Keratinocyte (primary cell): ENCODE results near the gene DACT1.

Experiments used
- CTCF ChIP-seq, 3 experiments: IDR thresholded peaks in 1 of 3; conservative IDR thresholded peaks in 1 of 3; optimal IDR thresholded peaks in 1 of 3; 2 replicates in 2 of 3; 3 replicates in 1 of 3; pipeline versions ENCODE3 to v1.5.1; 2011; ENCODE audit warnings: low read length in 3 of 3, mild to moderate bottlenecking in 3 of 3, moderate library complexity in 2 of 3, control low read depth in 1 of 3, inconsistent platforms in 1 of 3; ENCODE audit not compliant: insufficient read depth in 2 of 3; ENCODE audit errors: extremely low read depth in 1 of 3
- EZH2 ChIP-seq: IDR thresholded peaks from one replicate; pipeline ENCODE4 v1.6.1; 2012; ENCODE audit warnings: inconsistent platforms, mild to moderate bottlenecking, low read length, moderate library complexity

GRCh38 chr14:58593977-58594376 lies 43.8 kb upstream of the DACT1 start:
- TF ChIP-seq CTCF (optimal IDR thresholded peaks at IDR 0.05 in 1 of 3, IDR thresholded peaks at IDR 0.05 in 1 of 3, conservative IDR thresholded peaks at IDR 0.05 in 1 of 3; ENCODE audit: extremely low read depth in 1 of 3, insufficient read depth in 2 of 3, low read length in 3 of 3) (no peak), EZH2 (no peak)
